GM03348 (cell line): ENCODE measurements around the gene NUDT22.

Experiments used
- DNase-seq: peaks from one replicate; pipeline ENCODE4 v3.0.0; 2012; ENCODE audit warnings: low spot score

The NUDT22 gene

DNA sequence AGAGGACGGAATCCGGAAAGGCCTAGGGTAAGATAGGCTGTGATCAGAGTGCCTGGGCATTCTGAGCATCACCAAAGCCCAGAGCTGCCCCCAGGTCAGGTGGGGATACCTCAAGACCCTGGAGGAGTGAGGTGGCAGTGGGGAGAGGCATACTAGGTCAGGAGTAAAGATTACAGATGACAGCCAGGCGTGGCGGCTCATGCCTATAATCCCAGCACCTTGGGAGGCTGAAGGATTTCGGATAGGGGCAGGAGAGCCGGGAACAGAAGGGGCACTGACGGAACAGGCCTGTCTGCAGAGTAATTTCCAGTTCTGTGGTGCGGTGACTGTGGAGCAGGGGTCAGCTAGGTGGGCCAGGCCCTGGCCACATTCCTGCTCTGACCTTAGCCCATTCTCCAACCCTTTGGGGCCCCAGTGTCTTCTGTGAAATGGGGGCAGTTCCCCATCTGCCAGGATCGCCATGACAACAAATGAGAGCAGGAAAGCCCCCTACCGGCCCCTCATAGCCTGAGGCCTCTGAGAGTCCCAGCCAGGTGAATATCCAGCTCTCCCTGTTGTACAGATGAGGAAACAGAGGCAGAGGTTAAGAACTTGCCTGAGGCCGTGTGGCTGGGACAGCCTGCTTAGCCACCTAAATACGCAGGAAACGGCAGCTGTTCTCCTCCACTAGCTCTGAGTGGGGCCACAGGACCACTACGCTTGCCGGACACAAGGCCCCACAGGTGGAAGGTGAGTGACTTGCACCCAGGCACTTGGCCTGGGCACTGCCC is 49.1 kb downstream of the NUDT22 start:
- DNase-seq, result no peak

DNA sequence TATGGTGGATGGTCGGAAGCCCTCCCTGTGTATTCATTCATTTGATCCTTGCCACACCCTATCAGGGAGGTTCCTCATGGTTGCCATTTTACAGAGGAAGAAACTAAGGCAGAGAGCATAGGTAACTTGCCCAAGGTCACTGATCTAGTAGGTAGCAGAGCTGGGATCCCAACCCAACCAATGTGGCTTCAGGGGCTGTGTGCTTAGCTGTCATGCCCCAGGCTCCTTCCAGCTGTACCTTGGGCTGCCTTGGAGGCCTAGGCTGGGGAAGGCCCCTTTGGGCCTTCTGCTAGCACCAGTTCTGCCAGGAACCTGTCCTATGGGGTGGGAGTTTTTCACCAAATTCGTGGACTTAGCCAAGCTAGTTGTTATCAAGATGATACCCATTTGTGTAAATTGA is 49.8 kb downstream of the NUDT22 start:
- DNase-seq, result no peak

DNA sequence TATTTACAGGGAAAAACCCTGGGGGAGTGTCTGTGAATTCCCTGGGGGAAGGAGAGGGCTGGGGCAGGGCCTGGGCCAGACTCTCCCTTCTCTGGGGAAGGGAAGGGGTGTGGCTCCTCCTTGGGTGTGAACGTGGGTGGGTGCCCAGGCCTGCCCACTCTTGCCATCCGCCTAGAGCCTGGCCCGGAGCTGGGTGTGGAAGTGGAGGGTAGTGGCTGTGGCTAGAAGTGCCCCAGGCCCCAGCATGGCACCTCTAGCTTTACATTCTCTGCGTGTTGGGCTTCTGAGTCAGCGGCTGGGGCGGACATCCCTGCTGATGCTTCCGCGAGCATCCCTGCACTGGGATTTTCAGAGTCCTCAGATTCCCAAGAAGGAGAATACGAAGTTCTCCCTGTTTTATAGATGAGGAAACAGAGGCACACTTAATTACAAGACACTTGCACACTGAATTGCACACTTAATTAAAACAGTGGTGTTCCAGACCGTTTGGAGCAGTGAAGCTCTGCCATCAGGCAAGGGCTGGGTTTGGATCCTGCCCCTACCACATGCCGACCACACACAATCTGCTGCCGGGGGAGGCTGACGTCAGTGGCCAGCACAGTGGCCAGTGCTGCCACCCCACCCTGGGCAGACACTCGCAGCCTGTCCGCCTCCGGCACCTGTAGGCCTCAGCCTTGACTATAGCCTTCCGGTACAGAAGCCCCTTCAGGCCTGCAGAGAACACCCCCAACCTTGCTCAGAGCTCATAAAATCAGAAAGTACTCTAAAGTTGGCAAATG is 50.8 kb downstream of the NUDT22 start:
- DNase-seq, result peak; percentile 79

DNA sequence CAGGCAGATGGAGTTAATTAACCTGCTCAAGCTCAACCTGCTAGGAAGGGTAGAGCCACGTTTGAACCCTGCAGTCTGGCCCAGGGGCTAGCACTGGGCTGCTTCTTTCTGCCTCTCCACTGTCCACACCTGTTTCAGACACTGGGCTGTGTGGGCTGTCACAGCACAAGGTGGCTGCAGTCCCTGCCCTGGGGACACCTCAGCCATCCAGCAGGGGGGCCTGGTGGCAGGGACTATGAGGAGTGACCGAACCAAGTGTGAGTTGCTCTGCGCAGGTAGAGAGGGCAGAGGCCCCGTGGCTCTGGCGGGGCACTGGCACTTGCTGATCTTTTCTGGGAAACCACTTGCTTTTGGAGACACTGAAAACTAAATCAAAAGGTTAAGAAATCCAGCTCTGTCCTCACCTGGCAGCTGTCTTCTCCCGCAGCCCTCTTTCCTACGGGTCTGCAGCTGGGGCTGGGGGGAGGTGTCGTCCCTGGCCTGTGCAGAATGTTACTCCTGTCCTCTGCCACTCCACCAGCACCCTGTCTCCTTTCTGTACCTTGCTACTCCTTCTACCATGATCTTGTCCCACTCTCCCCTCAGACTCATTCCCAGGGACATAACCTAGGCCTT is 52.6 kb downstream of the NUDT22 start:
- no peak for DNase-seq
